Erythroblast (primary cell): ENCODE results near the gene SIN3B.

Experiments
- GATA1 ChIP-seq: IDR thresholded peaks from 2 replicates; pipeline ENCODE4 v1.6.1; 2011; ENCODE audit warnings: low read depth, mild to moderate bottlenecking, control low read depth, low read length, moderate library complexity
- POLR2A ChIP-seq: IDR thresholded peaks from 2 replicates; pipeline ENCODE4 v1.6.1; 2011; ENCODE audit warnings: mild to moderate bottlenecking, low read length

- TF ChIP-seq POLR2A, result no peak
- no peak for TF ChIP-seq GATA1
Measured at GRCh38 chr19:16912780-16913179, 83.6 kb downstream of the SIN3B start.
